PC-9 (cell line): ENCODE data around the gene KRTAP9-8. TPM values are rescaled to one million over a fixed set of nuclear protein-coding genes. Genes with fewer than 3 reads are reported as not detected.

Source experiments
- BruUV-seq: library from RNA; stranded (reverse); fragments of 400-500 nt; replicated peaks from 2 replicates; lab custom pipeline; 2021; lab: Mats Ljungman, UMichigan
- CTCF ChIA-PET: fragments of 300-600 bp; sonication (Branson Sonifier 250); formaldehyde crosslinking; loops from one replicate; lab custom pipeline; 2022; ENCODE audit warnings: antibody characterized with exemption; lab: Charles Lee
- POLR2A ChIA-PET: fragments of 300-600 bp; sonication (Branson Sonifier 250); formaldehyde crosslinking; loops from one replicate; lab custom pipeline; 2022; ENCODE audit warnings: antibody characterized with exemption; ENCODE audit not compliant: unreplicated experiment; lab: Charles Lee
- DNase-seq, 2 experiments: peaks; one replicate each; pipeline versions ENCODE4 v3.0.0 to v3.0.0-alpha.2; 2015 to 2022; ENCODE audit warnings: mixed read lengths in 1 of 2
- H2AFZ ChIP-seq: fragments of 200-600 bp; sonication (generic); 2 replicates; pipeline ENCODE4 v1.8.1; 2017; ENCODE audit warnings: antibody characterized with exemption
- H3F3A ChIP-seq: fragments of 200-600 bp; sonication (generic); 2 replicates; pipeline ENCODE4 v1.8.1; 2017; ENCODE audit warnings: antibody characterized with exemption, mild to moderate bottlenecking, low read depth; ENCODE audit not compliant: insufficient read depth
- H3K27ac ChIP-seq: fragments of 200-600 bp; sonication (generic); 2 replicates; pipeline ENCODE4 v1.6.1; 2016; ENCODE audit warnings: mixed run types
- H3K27me3 ChIP-seq: fragments of 200-600 bp; sonication (generic); 2 replicates; pipeline ENCODE4 v1.6.1; 2016; ENCODE audit warnings: low read depth, mixed run types; ENCODE audit not compliant: insufficient read depth
- H3K36me3 ChIP-seq: fragments of 200-600 bp; sonication (generic); 2 replicates; pipeline ENCODE4 v1.6.1; 2016; ENCODE audit warnings: low read depth, mixed run types
- H3K4me1 ChIP-seq: fragments of 200-600 bp; sonication (generic); replicated peaks from 2 replicates; pipeline ENCODE4 v1.6.1; 2016; ENCODE audit warnings: mixed run types; ENCODE audit not compliant: insufficient read depth
- H3K4me2 ChIP-seq: fragments of 200-600 bp; sonication (generic); 2 replicates; pipeline ENCODE4 v1.6.1; 2017; ENCODE audit warnings: mixed run types
- H3K4me3 ChIP-seq: fragments of 200-600 bp; sonication (generic); 2 replicates; pipeline ENCODE4 v1.6.1; 2016; ENCODE audit warnings: mixed run types
- H3K79me2 ChIP-seq: fragments of 200-600 bp; sonication (generic); 2 replicates; pipeline ENCODE4 v1.6.1; 2017; ENCODE audit warnings: low read depth, mixed run types
- H3K9me2 ChIP-seq: fragments of 200-600 bp; sonication (generic); 2 replicates; pipeline ENCODE4 v1.8.1; 2017; ENCODE audit warnings: mild to moderate bottlenecking; ENCODE audit not compliant: insufficient read depth
- H3K9me3 ChIP-seq: fragments of 200-600 bp; sonication (generic); 2 replicates; pipeline ENCODE4 v1.8.1; 2016; ENCODE audit warnings: low read depth; ENCODE audit not compliant: insufficient read depth
- H4K20me1 ChIP-seq: fragments of 200-600 bp; sonication (generic); 2 replicates; pipeline ENCODE4 v1.8.1; 2017; ENCODE audit not compliant: insufficient read depth
- EZH2 ChIP-seq: fragments of 200-600 bp; sonication (generic); IDR thresholded peaks from 2 replicates; pipeline ENCODE4 v1.8.0; 2017; ENCODE audit warnings: antibody characterized with exemption, low read depth
- intact Hi-C: fragments of 100-400 bp; cut with micrococcal nuclease; formaldehyde crosslinking; loops from one replicate; pipeline ENCODE4 v1.10.0; 2022; ENCODE audit not compliant: unreplicated experiment
- total RNA-seq: library from RNA; stranded (reverse); gene quantifications from 2 replicates; pipeline ENCODE4 v1.2.3, GENCODE V29; 2021
- TF ChIP-seq, protein P1 (sequence below): fragments of 200-600 bp; sonication (generic); conservative IDR thresholded peaks from 2 replicates; pipeline ENCODE4 v1.6.1; 2017; ENCODE audit warnings: mixed run types, antibody characterized with exemption, mild to moderate bottlenecking, moderate library complexity

Gene KRTAP9-8
- total RNA-seq, 1 experiment from 2014 or later, result not detected

DNA sequence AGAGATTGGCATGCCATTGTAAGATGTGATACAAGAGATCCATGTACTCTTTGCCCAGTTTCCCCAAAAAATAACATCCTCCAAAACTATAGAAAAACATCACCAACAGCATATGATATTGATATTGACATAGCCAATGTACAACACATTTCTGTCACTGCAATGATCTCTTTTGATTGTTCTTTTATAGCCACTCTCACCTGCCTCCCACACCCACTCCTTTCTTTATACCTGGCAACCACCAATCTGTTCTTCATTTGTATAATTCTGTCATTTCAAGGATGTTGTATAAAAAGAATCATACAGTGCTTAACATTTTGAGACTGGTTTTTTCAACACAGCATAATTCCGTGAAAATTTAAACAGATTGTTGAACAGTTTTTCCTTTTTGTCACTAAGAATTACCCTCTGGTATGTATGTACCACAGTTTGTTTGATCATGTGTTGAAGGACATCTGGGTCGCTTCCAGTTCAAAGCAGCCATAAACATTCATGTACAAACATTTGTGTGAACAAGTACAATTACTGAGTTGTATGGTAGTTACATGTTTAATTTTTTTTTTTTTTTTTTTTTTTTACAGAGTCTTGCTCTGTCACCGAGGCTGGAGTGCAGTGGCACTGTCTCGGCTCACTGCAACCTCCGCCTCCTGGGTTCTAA, 38.2 kb upstream of the KRTAP9-8 start:
- BruUV-seq, result no TSS peak
- CTCF ChIA-PET, result no interaction called here

DNA sequence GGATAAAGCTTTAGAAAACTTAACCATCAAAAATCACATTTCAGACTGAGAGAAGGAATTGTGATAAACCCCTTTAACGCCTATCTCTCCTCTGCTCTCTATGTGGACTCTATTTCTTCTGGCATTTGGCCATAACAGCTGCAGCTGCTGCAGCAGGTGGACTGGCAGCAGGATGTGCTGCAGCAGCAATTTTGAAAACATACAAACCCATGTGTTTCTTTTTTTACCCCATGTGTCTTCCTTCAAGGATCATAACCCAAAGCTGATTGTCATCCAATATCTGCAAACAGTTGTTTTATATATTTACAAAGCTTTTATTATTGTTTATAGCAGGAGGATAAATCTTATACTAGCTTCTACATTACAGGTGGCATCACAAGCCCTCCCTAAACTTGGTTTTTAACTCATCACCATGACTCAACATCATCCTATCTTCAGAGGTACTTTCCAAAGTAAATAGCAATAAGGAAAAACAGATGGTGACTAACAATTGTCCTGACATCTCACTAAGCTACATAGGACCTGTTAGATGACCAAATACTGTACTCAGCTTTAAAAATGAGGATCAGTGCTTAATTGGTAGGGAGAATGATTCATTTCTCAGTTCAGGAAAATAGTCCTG, 25.8 kb upstream of the KRTAP9-8 start:
- no peaks in the 10 kb centered on the region for H4K20me1 ChIP-seq
- peaks cover 27% of the 10 kb centered on the region for H3F3A ChIP-seq
- intact Hi-C loops, result no loop called here
- H3K4me1 ChIP-seq, result peaks cover 33% of the 10 kb centered on the region
- H3K9me3 ChIP-seq, result no peaks in the 10 kb centered on the region; the same call in none of the 2 replicates
- peak overlapping the region; percentile 83 for H3K27ac ChIP-seq
- no peaks in the 10 kb centered on the region for H3K27me3 ChIP-seq
- no peaks in the 10 kb centered on the region for H3K79me2 ChIP-seq
- H3K4me3 ChIP-seq, result no peak overlapping the region
- ChIA-PET CTCF (interaction anchor here (0.5 to 0.6 kb wide), 2 partner anchors 22 to 515 kb away, joined by 3 to 4 read pairs; no protein-coding TSS in a partner anchor), POLR2A (interaction anchor here (0.6 kb wide), 1 partner anchor 163 kb away, joined by 3 read pairs; no protein-coding TSS in a partner anchor)
- no peaks in the 10 kb centered on the region for H3K9me2 ChIP-seq
- peak overlapping the region; percentile 41 for H3K4me2 ChIP-seq
- TF ChIP-seq, protein P1, sequence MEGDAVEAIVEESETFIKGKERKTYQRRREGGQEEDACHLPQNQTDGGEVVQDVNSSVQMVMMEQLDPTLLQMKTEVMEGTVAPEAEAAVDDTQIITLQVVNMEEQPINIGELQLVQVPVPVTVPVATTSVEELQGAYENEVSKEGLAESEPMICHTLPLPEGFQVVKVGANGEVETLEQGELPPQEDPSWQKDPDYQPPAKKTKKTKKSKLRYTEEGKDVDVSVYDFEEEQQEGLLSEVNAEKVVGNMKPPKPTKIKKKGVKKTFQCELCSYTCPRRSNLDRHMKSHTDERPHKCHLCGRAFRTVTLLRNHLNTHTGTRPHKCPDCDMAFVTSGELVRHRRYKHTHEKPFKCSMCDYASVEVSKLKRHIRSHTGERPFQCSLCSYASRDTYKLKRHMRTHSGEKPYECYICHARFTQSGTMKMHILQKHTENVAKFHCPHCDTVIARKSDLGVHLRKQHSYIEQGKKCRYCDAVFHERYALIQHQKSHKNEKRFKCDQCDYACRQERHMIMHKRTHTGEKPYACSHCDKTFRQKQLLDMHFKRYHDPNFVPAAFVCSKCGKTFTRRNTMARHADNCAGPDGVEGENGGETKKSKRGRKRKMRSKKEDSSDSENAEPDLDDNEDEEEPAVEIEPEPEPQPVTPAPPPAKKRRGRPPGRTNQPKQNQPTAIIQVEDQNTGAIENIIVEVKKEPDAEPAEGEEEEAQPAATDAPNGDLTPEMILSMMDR, result no peak
- no peak for TF ChIP-seq EZH2
- DNase-seq, result peak; percentile 2 to 84
- no peaks in the 10 kb centered on the region for H3K36me3 ChIP-seq
- BruUV-seq, result no TSS peak
- H2AFZ ChIP-seq, result no peak overlapping the region

More for the DNA sequence above, 38.2 kb upstream of the KRTAP9-8 start:
- no peak for DNase-seq
- no peaks in the 10 kb centered on the region for H4K20me1 ChIP-seq
- H3K36me3 ChIP-seq, result no peaks in the 10 kb centered on the region
- no peaks in the 10 kb centered on the region for H3K9me2 ChIP-seq
- H3K27me3 ChIP-seq, result no peaks in the 10 kb centered on the region
- no peaks in the 10 kb centered on the region for H3K4me1 ChIP-seq
- POLR2A ChIA-PET, result no interaction called here
- H3K79me2 ChIP-seq, result no peaks in the 10 kb centered on the region
- no peak overlapping the region for H3K4me3 ChIP-seq
- no peak overlapping the region for H3K4me2 ChIP-seq
- no peak for TF ChIP-seq EZH2
- TF ChIP-seq, protein P1, result no peak
- H3K27ac ChIP-seq, result no peak overlapping the region
- no peak overlapping the region for H2AFZ ChIP-seq
- H3F3A ChIP-seq, result no peaks in the 10 kb centered on the region
- peaks cover 3% of the 10 kb centered on the region; the same call in 1 of the 2 replicates for H3K9me3 ChIP-seq
- intact Hi-C loops, result no loop called here

DNA sequence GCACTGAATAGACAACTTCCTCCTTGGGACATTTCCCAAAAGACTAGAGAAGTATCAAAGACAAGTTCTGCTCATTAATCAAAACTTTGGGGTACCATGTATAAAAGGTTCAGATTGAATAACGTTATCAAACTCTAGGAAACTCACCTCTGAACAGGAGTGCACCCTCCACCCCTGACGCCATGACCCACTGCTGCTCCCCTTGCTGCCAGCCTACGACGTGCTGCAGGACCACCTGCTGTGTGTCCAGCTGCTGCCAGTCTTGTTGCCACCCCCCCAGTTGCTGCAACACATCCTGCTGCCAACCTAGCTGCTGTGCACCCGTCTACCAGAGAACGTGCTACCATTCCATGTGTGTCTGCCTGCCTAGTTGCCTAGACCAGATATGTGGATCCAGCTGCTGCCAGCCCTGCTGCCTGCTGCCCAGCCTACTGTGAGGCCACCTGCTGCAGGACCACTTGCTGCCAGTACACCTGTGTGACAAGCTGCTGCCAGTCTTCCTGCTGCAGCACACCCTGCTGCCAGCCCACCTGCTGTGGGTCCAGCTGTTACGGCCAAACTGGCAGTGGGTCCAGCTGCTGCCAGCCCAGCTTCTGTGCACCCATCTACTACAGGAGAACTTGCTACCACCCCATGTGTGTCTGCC, 25.2 kb upstream of the KRTAP9-8 start:
- DNase-seq, result peak in 1 of 2 experiments; percentile 4
- H3K4me1 ChIP-seq, result peaks cover 33% of the 10 kb centered on the region
- no peaks in the 10 kb centered on the region for H4K20me1 ChIP-seq
- no TSS peak for BruUV-seq
- peak overlapping the region; percentile 83 for H3K27ac ChIP-seq
- no peaks in the 10 kb centered on the region; the same call in none of the 2 replicates for H3K9me3 ChIP-seq
- POLR2A ChIA-PET, result interaction anchor here (0.6 kb wide), 1 partner anchor 37 kb away, joined by 3 read pairs; no protein-coding TSS in a partner anchor
- no peaks in the 10 kb centered on the region for H3K27me3 ChIP-seq
- H3K9me2 ChIP-seq, result no peaks in the 10 kb centered on the region
- CTCF ChIA-PET, result no interaction called here
- intact Hi-C loops, result no loop called here
- no peaks in the 10 kb centered on the region for H3K79me2 ChIP-seq
- H3K4me3 ChIP-seq, result no peak overlapping the region
- H3F3A ChIP-seq, result peaks cover 27% of the 10 kb centered on the region
- peak overlapping the region; percentile 41 for H3K4me2 ChIP-seq
- H2AFZ ChIP-seq, result no peak overlapping the region
- no peaks in the 10 kb centered on the region for H3K36me3 ChIP-seq
- TF ChIP-seq EZH2, result no peak
- TF ChIP-seq, protein P1, result no peak
